DMS153 treated with DMSO at 0.1 percent for 48 hours (cell line): ENCODE data around the gene CALHM3.
"Not testable (repeated sequence)": the region's sequence is repeated elsewhere in the genome, so short reads cannot be mapped to it uniquely, and the experiment has no call there.

Experiments
- DNase-seq: peaks from one replicate; lab custom pipeline; 2025; ENCODE audit not compliant: unreplicated experiment; lab: John Stamatoyannopoulos, UW

CALHM3 gene

DNA sequence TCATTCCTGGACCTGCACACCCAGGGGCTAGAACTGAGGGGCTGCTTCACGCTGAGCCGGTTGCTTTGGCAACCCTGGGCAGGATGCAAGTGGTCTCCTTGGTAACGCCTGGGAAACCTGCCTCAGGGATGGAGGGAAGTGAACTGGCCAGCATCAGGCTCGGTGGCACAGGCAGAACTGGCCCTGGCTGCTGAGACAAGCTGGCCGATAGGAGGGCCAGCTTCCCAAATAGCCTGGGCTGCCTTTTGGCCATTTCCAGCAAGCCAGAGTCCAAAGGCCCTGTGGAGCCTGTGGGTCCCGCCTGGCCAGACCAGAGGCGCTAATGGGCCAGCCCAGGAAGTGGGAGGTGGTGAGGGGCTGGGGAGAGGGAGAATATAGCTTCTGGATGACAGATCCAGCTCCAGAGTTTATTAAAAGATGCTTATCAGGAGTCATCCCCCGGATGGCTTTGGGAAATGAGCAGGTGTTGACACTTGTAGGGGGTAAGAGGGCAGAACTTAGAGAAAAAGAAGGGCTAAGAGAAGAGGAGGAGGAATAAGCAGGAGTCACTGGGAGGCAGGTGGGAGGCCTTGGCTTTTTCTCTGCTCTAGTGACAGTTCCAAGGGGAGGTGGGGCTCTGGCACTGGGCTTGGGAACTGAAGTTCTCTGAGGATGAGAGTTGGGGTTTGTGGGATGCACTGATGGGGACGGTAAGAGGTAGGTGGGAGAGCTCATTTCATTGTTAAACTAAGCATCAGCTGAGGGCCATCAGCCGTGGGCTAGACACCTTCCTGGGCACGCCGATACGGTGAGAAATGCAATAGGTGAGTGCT lies 24.0 kb upstream of the CALHM3 start:
- DNase-seq: no peak

DNA sequence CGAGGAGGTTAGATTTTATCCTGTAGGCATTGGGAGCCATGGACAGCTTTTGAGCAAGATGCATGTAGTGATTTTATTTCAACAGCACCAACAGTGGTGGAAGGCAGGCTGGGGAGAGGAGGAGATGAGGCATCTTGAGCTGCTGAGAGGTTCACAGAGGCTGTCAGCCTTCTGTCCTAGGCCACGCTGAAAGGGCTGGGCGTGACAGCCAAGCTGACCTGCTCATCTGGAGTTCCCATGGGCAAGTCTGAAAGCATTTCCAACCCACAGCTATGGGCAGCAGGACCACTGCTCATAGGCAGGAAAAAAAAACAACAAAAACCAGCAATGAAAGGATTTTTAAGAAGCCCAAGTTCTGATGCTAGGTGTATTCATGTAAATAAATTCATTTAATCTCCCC lies 22.1 kb upstream of the CALHM3 start:
- DNase-seq: no peak

DNA sequence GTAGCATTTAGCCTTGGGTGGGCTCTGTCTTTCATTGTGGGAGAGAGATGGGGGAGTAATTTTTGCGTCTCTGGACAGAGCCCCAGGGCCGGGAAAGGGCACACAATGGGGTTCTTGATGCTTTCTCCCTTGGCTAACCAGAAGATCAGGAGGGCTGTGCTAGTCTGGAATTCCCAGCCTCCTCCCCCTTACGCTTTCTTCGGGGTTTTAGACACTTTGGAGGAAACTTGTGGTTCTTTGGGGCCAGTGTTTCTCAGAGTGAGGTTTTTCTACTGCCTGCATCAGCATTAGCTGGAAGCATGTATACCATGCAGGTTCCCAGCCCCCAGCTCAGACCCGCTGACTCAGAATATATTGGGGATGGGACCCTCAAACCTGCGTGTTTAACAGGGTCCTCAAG lies 21.4 kb upstream of the CALHM3 start:
- no peak for DNase-seq

DNA sequence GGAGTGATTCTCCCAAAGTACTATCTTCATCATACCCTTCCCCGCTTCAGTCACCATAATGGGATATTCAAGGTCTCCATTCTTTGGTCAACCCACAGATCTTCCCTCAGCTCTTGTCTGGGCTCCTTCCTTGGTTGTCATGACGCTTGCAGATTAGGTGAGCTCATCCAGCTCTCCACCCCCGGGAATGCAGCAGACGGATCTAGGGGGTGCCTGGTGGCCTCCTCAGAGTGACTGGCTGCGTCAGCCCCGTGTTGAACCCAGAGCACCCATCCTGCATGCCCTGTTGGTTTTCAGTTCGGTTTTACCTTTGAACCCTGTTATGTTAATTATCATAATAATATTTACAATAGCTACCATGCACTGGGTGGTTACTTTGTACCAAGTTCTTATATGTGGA lies 20.8 kb upstream of the CALHM3 start:
- DNase-seq: no peak

DNA sequence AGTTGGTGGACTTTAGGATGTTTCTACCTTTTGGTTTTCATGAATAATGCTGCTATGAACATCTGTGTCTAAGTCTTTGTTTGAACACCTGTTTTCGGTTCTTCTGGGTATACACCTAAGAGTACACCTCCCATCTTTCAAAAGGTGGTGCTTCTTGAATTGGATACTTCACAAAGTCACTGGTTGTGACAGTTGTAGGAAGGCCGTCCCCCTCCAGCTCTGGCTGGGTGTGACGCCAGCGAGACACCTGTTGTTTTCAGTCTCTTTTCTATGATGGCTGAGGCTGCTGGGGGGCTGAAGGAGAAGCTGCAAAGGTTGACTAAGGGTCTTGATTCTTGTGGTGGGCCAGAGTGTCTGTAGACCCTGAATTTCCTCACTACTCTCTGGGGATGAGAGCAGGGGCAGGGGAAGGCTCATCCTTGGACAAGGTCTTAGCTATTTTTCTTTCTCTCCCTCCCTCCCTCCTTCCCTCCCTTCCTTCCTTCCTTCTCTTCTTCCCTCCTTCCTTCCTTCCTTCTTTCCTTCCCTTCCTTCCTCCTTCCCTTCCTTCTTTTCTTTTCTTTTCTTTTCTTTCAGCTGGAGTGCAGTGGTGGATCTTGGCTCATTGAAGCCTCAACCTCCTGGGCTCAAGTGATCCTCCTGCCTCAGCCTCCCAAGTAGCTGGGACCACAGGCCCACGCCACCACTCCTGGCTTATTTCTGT lies 20.0 kb upstream of the CALHM3 start:
- no peak for DNase-seq

DNA sequence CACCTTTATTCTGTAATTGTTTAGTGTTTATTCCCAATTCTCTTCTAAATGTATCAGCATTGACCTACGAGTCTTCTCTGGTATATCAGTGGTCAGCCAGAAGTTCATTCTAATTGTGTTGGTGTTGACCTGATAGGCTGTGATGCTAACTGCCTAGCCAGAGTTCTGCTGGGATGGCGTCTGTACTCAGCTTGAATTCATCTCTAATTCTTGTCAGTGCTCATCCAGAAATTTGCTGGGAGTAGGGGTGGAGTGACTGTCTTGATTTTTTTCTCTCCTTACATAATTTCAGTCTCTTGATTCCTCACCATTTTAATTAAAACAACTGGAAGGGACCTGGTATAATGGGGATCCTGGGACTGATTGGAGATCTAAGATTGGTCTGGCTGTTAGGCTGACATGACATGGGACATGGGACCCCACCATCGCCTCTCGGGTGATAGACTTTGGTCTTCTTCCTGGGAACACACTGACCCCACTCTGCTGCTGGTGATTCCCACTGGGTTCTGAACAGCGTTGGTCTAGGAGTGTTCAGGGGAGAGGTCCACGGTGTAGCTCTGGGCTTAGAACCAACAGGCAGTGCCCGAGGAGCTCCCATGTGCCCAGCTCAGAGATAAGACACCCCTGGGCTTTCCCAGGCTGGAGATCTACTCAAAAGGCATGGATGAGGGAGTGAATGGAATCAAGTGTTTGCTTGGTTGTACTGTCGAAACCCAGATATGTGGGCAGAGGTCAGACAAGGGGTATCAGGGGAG lies 18.3 kb upstream of the CALHM3 start:
- DNase-seq: no peak

DNA sequence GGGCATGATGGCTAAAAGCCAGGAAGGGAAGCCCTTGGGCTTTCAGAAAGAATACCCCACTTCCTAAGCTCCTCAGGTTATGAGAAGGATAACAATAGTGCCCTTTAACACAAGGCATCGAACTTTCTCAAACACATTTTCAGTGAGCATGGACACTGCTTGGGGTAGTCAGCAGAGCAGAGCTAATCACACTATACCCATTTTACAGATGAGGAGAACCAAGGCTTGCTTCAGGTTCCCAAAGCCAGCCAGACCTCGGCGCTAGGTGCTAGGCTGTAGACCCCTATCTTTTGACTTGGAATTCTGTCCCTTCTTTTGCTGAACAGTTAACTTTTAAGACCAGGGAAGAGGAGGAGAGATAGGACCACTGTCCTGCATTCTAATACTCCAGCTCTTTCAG lies 16.3 kb upstream of the CALHM3 start:
- no peak for DNase-seq

DNA sequence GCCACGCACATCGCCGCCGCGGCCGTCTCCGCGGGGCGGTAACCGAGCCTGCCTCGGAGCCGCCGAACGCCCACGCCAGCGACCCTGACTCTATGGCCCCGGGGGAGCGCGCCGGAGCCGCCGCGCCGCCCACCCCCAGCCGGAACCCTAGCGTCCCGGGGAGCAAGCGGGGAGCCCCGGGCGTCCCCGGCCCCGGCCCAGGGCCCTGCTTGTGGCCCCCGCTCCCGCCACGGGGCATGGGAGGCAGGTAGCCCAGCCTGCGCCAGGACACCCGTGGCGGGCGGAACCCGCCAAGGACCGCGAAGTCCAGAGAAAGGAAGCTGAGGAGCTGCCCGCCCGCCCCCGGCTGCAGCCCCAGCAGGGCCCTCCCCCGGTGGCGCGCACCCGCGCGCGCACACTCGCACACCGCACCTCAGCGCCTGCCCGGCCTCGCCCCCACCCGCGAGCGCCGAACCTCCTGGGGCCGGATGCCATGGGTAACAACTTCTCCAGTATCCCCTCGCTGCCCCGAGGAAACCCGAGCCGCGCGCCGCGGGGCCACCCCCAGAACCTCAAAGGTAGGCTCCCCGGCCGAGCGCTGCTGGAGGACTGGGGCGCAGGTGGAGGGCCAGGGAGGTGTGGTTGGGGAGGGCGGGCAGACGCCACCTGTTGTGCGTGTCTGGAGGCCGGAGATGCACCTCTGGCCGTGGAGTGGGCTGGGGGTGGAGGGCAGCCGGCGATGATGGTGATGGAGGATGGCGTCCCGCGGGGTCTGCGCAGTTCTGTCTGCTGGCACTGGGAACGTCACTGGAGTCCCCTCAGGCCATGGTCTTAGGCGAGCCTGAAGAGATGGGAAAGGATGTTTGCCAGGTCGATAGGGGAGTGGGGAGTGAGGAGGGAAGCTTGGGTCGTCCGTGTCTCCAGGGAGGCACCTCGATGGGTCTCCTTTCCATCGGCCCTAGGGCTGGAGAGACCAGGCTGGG lies 15.2 kb upstream of the CALHM3 start:
- no peak for DNase-seq

DNA sequence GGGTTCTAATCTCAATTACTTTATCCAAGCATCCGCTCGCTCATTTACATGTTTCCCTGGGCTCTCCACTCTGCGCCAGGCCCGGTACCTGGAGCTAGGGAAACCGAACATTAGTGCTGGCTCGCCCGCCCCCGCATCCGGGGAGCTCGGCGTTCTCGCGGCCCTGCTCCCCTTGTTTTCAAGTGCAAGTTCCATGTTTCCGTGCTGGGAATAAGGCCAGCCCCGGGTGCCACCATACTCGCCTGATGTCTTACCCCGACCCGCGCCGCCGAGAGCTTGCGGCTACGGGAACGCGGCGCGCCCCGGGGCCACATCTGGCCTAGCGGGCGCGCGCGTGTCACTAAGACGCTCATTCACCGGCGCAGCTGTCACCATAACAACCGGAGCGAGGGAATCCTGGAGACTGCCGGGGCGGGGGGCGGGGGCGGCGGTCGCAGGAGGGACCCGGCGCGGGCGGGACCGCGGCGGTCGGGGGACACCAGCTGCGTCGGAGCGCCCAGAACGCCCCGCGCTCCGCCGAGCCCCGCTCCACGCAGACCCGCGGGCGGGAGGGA lies 14.4 kb upstream of the CALHM3 start, which contains the start of gene NEURL1:
TSS of gene NEURL1 (plus strand) at position 344 of the 554 bp plus-strand sequence. CDS start 683 bp downstream, outside the sequence.
- no peak for DNase-seq

DNA sequence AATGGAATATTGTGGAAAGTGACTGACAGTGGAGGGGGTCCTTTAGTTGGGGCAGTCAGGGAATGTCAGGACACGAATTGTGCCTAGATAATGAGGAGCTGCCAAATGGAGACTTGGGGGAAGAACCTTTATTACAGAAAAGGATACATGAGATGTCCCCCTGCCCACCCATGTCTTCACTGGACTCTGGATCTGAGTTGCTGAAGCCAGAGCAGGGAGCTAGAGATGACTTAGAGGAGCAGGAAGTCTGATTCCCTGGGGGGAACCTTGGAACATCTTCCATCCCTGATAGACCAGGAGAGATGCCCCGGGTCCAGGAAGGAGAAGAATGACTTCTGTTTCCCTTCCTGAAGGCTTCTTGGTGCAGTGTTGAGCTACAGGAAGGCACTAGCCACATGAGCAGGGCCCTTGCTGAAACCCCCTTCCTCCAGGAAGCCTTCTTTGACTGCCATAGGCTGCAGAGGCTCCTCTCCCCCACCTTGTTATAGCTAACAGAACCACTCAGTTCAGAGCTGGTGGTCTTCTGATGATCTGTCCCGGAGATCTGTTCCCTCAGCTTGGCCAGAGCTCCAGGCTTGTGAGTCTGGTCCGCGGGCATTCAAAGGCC lies 13.7 kb upstream of the CALHM3 start:
- DNase-seq: no peak

DNA sequence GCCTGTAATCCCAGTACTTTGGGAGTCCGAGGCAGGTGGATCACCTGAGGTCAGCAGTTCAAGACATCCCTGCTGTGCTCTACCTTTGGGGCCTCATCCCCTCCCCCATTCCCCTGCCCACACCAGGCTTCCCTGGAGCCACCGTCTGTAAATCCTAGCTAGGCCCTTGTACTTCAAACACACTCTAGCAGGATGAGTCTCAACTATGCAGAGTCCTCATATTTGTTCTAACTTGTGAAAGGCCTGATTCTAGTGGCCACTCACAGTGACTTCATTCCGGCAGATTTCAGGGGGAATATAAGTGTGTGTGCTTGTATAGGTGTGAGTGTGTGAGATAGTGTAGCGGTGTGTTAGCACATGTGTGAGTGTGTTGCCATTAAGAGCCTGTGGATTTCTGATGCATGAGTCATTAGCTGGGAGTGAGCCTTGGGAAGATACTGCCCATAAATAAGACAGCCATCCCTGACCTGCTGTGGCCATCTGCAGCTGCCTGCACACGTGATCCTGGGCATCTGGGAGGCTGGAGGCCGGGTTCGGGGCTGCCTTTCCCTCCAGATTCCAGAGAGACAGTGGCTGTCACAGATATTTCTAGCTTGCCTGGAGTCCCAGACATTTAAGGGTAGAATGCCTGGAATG lies 12.8 kb upstream of the CALHM3 start:
- DNase-seq: no peak

DNA sequence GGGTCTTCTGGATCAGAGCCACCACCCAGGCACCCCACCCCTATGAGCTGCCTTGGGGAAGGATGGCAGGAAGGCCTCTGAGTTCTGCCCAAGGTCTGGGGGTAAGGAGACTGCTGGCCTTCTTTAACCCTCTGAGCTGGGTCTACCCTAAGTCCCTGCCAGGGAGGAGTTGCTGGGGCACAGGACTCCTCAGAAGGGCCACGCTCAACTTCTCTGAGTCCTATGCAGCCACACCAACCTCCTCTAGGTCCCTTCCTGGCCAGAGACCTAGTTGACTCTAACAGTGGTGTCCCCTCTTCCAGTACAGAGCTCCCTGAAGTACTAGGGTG lies 11.9 kb upstream of the CALHM3 start:
- DNase-seq: no peak

DNA sequence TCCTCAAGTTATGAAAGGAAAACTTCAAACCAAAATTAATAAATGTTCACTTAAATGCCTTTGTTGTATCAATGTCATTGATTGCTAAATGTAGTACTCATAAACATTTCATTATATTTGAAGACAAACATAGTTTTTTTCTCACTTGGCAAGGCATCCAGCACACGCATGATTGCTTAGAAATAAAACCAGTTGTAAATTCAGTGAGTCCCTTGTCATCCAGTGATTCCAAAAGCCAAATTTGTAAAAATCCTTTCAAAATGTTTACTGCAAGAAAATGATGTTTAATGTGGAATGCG lies 8.3 kb upstream of the CALHM3 start:
- no peak for DNase-seq

DNA sequence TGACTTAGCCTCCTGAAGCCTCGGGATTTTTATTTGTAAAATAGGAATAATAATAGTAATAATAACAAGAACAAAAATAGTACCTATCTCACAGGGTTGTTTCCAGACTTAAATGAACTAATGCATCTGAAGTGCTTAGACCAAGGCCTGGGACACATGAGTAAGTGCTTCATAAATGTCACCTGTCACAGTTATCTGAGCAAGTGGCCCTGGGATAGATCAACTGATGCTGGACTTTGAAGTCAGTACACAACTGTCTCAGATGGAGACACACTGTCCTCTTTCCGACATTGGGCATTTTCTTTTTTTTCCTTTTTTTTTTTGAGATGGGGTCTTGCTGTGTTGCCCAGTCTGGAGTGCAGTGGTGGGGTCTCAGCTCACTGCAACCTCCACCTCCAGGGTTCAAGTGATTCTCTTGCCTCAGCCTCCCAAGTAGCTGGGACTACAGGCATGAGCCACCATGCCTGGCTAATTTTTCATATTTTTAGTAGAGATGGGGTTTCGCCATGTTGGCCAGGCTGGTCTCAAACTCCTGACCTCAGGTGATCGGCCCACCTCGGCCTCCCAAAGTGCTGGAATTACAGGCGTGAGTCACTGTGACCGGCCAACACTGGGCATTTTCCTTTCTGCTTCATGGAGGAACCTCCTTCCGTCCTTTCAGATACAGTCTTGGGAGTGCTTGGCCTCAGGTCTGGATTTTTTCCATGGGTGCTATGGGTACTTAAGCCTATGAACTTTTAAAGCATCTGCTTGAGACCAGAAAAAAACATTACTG lies 7.8 kb upstream of the CALHM3 start:
- DNase-seq: not testable (repeated sequence)

DNA sequence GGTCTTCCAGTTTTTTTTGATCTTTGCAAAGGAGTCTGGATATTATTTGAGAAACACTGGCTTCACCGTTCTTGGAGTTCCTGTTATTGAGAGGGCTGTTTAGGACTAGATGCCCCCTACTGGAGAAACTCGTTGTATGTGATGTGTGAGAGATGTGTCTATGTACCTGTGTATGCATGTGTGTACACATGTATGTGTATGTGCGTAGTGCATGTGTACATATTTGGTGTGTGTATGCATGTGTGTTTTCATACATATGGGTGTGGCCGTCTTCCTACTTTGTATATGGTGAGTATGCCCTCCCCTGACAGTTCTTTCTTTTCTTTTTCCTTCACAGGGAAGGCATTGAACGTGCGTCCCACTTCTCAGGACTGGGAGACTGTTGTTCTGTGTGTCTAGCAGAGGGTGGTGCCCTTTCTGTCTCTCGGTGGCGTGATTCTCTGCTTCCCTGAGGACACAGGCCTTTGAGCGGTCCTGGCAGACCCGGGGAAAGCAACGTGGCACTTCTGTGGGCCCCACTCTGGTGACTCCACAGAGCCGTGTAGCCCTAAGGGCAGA lies 3.0 kb upstream of the CALHM3 start:
- peak; percentile 46 for DNase-seq

DNA sequence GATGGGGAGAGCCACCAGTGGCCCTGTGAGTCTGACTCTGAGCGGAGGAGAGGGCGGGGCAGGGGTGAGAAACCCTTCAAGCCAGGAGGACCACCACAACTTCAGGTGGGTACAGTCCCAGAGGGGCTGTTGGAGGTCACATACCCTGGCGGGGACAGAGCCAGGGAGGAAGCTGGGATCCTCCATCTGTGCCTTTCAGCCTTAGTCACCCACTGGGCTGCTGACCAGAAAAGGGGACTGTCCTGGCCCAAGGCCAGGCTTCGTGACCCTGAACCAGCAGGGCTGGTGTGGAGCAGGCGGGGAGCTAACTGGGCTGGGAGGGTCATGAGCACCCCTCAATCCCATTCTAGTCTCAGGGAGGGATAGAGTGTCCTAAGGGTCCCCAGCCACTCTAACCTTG lies 1.5 kb upstream of the CALHM3 start:
- no peak for DNase-seq

DNA sequence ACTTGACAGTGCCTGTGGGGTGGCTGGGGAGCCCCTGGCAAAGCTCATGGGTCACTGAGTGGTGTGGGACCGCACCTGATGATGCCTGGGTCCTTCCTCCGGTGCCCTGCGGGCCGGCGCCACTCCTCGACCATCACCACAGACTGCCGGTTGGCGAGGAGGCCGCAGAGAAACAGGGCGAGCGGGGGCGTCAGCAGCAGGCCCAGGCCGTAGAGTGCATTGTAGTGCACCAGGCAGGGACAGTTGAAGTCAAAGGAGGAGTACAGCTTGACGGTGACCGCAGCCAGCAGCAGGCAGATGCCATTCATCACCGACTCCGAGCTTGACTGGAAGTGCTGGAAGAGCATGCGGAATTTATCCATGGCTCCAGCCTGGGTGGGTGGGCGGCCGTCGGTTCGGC lies 369 bp downstream of the CALHM3 start:
- DNase-seq: no peak

DNA sequence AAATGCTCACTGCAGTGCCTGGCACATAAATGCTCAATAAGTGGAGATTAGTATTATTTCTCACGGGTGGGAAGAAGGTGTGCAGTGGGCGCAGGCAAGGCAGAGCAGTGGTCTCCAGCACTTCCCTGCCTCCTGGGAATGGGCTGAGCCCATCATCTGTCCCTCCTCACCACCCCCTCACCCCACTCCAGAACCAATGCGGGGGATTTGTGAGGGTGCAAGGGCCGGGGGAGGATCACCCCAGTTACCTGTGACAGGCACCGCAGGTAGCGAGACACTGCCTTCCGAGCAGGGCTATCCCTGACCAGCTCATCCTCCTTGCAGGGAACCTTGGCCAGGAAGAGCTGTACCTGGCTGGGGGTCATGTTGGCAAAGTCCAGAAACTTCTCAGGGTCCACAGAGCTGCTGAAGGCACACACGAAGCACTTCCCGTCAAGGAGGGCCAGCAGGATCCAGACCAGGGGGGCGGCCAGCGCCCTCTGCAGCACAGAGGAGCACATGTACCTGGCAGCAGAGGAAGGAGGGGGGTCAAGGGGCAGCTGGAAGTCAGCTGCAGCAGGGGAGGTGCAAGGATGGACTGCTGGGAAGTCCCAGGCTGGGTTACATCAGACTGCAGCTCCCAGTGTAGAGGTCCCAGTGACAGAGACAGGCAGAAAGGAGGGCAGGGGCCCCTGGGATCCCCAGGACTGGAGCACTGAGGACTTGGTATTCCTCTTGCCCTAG lies 2.8 kb downstream of the CALHM3 start:
- DNase-seq: no peak
